ENCODE data around the gene ENTPD2.
A peak's percentile ranks its signal among the peaks of the same experiment; 100 is the strongest.
"Not testable (repeated sequence)": the region's sequence is repeated elsewhere in the genome, so short reads cannot be mapped to it uniquely, and the experiment has no call there.

Gene ENTPD2

DNA sequence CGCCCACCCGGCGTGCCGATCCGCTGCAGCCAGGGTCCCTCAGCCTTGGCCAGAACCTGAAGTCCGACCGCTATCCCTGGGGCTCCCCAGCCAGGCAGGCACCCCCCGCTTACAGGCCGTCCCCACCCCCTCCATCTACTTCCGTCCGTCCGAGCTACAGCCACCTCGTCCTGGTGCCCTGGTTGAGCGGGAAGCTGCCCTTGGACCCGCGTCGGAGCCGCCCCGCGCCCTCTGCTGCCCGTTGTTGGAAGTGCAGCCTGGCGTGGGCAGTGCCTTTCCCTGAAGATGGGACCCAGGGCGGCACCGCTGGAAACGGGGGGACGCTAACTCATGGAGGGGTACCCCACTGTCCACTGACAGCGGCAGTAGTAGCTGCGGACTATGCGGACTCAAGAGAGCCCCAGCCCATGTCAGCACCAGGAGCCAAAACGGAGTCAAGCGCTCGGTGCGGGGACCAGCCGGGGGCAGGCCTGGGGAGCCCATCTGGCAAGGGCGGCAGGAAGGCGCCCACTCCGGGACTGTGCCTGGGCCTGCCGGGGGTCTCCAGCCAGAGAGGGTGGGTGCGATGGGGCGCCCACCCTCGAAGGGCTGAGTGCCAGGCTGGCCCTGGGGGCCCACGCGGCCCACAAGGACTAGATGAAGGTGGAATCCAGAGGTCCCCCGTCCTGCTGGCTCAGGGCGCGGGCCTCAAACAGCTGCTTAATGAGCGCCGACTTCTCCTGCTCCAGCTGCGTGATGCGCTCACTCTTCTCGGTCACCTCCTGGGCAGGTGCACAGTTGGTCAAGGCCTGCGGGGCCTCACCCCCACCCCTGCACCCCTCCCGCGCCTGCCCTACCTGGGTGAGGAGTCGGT, 10.4 kb upstream of the ENTPD2 start:
- no peak for DNase-seq (ENCODE audit: low read depth)

DNA sequence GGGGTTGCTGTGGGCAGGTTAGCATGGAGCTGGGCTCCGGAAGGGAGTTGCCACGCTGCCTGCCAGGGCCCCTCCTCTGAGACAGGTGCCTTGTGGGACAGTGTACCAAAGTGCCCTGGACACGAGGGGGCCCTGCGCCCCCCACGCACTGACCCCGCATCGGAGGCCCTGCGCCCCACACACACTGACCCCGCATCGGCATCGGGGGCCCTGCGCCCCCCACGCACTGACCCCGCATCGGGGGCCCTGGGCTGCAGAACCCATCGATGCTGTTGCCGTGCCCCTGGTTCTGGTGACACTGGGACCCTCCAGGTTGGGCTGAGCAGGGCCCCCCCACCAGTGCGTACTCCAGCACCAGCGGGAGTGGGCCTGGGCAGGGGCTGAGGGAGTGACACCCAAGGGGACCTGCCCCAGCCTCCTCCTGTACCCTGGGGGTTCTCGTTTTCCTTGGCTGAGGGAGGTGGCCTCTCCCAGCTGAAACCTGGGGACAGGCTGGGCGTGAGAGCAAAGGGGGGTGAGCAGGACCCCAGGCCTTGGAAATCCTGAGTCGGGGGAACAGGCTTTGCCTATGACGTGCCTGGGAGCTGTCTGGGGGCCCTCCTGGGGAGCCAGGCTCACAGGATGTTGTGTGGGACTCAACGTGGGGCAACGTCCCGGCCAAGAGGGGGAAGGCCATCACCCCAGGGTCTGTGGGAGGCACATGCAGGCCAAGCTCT, 9.6 kb upstream of the ENTPD2 start:
- DNase-seq (ENCODE audit: low read depth), result no peak

DNA sequence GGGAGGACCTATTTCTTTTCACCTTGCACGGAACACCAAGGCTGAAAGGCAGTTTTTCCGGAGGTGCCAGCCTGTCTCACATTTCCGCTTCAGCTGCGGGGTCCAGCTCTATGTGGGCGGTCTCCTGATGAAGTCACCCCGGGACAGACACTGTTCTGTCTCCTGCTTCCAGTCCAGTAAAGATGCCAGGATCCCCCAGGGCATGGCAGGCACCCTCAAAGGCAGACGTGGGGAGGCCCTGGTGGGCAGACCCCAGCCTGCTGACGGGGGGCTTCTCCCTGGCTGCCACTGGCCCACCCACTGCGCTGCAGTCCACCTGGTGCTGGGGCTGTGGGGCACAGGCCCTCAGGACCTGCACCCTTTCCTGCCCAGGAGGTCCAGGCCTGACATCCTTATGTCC, 8.9 kb upstream of the ENTPD2 start:
- DNase-seq (ENCODE audit: low read depth), result not testable (repeated sequence)

DNA sequence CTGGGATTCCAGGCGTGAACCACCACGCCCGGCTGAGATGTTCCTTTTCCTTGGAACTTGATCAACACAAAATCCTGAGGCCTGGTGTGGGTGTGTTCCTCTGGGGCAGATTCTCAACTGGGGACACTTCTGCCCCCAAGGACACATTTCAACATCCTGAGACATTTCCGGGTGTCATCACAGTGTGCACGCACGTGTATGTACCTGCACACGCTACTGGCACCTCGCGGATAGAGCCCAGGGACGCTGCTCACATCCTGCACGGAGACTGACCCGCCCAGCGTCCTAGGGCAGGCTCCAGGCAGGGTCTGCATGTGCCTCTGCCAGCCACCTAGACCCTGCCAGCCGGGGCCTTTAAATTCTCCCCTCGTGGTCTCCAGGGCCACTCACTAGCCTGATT, 8.5 kb upstream of the ENTPD2 start:
- DNase-seq (ENCODE audit: low read depth), result no peak

DNA sequence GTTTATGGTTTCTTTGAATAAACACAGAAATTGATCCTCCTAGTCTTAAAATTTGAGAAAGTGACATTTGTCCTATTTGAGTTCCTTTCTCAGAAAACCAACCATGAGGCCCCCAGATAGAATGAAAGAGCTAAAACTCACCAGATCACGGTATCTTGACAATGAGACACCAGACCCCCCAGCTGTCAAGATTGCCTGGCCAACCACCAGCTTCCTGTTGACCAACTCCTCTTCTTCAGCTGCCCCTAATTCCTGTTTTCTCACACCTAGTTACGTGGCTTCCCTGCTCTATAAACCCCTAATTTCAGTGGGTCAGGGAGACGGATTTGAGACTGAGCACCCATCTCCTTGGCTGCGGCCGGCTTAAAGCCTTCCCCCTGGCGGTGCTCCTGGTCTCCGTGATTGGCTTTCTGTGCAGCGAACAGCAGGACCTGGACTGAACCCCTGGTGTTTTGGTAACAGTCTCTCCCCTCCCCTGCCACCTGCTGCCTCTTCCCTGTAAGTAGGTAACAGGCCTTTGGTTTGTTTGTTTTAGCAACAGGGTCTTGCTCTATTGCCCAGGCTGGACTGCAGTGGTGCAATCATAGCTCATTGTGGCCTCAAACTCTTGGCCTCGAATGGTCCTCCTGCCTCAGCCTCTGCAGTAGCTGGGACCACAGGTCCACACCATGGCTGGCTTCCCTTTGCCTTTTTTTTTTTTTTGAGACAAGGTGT, 4.8 kb upstream of the ENTPD2 start:
- no peak for DNase-seq (ENCODE audit: low read depth)

DNA sequence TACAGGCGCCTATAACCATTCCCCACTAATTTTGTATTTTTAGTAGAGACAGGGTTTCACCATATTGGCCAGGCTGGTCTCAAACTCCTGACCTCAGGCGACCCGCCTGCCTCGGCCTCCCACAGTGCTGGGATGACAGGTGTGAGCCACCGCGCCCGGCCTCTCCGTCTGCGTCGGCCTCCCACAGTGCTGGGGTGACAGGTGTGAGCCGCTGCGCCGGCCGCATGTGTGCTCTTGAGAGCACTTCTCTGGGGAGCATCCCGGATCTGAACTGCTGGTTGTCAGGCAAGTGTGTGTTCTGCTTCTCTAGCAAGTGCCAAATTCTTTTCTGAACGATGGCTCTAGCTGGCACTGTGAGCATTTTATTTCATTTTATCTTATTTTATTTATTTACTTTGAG, 3.7 kb upstream of the ENTPD2 start:
- no peak for DNase-seq (ENCODE audit: low read depth)

DNA sequence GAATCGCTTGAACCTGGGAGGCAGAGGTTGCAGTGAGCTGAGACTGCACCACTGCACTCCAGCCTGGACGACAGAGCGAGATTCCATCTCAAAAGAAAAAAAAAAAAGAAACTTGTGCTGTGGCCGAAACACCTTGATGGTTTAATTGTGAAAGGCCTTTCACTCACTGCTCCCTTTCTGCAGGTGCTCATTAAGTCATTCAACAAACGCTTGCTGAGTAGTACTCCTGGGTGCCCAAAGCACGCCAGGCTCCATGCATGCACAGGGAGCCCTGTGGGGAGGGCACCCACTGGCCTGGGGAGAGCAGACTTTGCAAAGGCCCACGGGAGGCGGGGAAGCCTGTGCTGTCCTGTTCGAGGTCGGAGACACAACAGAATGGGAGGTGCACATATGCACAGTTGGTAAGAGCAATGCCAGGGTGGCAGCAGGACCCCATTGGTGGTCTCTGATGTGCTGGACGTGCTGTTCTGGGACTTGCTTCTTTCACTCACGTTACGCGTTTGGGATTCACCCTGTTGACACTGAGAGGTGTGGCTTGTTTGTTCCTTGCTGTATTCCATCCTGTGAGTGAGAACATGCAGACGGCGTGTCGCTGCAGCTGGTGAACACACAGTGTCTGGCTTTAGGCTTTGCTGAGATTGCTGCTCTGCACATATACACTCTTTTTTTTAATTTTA, 3.0 kb upstream of the ENTPD2 start:
- DNase-seq (ENCODE audit: low read depth), result no peak

DNA sequence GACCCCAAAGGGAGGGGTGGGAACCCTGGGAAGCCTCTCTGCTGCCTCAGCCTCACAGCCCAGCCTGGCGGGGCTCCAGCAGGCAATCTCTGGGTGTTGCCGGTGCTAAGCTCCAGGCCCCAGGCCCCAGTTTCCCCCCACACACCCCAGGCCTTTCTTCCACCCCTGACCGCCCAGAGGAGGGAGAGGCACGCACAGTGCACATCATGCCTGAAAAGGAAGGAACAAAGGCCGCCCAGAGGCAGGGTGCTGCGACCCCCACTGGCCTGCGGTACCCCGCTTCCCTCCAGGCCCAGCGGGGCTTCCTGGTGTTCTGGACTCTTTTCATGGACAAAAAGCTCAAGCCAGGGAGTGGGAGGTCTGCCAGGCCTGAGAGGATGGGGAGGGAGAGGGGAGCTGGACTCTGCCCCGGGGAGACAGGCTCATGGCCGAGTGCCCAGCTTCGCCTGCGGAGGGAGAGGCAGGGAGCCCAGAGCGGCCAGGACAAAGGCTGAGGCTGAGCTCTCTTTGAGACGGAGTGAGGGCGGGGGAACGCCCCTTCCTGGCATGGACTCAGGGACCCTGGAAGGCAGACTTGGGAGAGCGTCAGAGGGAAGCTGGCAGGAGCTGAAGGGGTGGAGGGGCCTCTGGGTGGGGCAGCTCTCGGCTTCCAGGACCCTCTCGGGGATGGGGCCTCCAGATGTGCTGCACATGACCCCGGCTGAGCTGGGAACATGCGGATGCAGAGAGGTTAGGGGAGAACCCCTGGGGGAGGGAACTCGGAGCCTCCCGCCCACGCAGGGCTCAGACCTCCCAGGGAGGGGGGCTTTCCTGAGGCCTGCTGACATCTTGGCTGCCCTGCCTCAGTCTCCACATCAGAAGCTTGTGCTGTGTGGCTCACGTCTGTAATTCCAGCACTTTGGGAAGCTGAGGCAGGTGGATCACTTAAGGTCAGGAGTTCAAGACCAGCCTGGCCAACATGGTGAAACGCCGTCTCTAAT, 1.8 kb upstream of the ENTPD2 start:
- DNase-seq (ENCODE audit: low read depth), result peak; percentile 94

DNA sequence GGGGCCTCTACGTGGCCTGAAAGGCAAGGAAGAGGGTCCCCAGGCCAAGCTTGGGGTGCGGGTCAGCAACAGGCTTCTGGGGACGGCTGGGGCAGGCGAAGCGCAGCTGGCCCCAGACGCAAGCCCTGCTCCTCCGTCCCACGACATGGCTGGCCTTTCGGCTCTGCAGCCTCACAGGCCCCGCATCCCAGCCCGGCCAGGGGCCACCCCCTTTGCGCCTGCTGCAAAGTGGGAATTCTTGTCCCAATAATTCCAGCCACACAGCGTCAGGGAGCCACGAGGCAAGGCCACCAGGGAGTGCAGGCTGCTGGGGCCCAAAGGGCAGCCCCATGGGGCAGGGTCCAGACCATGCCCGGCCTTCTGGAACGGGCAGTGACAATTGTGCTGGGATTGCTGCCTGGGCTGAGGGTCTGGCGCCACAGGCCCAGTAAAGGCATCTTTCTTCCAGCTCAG, 1.1 kb upstream of the ENTPD2 start:
- DNase-seq (ENCODE audit: low read depth), result no peak

DNA sequence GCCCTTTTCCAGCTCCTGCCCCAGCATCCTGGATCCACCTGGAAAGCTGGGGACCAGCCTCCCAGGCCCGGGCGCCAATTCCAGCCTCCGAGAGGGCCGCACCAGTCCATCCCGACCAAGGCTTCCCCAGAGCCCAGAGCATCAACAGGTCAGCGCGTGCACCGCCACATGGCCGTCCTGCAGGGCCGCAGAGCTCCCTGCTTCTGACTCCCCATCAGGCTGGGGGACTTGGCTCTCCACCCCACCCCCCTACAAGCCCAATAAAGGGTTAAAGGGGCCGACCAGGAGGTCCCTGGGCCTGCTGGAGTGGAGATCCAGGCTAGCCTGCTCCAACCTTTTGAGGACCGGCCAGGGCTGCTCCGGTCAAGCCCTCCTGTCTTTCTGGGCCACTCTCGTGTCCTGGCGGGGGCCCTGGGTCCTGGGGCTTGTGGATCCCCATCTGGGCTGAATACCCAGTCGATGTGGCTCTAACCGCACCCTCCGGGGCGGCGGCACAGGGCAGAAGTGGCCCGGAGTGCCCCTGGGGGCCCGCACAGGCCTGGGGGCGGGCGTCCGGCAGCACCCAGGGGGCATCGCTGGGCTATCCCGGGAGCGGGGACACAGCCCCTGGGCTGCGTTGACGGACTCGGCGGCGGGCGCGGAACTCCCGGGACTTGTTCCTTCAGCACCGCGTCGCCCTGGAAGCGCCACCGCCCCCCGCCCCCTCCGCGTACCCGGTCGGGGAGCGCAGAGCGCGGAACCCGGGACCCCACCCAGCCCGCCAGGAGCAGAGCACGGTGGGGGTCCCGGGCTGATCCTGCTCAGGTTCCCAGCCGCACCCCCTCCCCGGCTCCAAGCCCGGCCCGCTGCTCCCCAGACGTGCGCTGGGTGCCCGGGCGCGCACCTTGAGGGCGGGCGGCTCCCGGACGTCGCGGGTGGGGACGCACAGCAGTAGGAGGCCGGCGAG, 590 bp downstream of the ENTPD2 start:
- no peak for DNase-seq (ENCODE audit: low read depth)

DNA sequence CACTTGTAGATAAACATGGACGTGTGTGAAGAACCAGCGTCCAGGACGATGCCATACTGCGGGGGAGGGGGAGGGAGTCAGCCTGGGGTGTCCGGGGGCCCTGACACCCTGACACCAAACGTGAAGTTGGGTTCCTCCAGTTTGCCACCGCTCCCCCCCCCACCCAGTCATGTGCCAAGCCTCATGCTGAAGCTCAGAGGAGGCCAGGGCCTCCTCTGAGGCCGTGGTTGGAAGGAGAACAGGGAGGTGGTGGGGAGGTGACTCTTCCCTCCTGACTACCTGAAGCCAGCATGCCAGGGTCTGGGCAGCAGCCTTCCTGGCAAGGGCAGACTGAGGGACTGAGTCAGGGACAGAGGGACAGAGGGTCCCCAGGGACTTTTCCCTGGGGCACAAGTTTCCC, 1.6 kb downstream of the ENTPD2 start:
- DNase-seq (ENCODE audit: low read depth), result no peak

DNA sequence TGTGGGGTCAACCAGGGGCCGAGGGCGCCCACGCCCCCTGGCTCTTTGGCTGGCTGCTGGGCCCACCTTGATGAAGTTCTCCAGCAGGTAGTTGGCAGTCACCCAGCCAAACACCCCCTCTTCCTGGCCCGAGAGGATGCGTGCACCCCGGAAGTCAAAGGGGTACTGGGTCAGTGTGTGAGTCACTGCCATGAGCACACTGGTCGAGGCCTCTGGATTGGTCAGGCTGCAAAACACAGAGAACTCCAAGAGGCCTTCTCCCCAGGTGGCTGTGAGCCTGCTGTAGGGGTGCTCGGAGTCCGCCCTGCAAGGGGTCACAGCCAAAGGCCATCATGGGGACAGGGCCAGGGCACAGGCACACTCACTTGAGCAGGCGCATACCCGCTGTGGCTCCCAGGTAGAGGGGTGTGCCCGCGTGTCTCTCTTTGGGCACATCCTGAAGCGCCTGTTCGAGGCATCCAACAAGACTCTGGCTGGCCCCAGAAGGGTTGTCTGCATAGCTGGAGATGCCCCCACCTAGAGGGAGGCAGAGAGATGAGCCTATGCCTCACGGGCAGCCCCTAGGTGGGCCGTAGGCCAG, 2.6 kb downstream of the ENTPD2 start:
- no peak for DNase-seq (ENCODE audit: low read depth)

DNA sequence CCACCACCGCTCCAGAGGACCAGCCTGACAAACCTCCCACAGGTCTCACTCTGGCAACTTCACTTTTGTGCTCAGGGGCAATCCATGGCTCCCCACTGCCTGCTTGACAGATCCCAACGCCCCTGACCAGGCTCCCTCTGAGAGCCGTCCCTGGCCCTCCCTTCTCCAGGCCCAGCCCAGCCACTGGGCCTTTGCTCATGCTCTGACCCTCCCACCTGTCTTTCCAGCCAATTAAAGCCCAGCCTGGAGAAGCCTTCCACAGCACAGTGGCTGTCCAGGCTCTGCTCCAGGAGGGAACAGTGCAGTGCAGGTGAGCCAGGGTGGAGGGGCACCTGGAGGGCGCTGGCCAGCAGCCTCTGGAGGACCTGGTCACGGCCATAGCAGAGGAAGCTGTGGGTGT, 3.3 kb downstream of the ENTPD2 start:
- DNase-seq (ENCODE audit: low read depth), result no peak

DNA sequence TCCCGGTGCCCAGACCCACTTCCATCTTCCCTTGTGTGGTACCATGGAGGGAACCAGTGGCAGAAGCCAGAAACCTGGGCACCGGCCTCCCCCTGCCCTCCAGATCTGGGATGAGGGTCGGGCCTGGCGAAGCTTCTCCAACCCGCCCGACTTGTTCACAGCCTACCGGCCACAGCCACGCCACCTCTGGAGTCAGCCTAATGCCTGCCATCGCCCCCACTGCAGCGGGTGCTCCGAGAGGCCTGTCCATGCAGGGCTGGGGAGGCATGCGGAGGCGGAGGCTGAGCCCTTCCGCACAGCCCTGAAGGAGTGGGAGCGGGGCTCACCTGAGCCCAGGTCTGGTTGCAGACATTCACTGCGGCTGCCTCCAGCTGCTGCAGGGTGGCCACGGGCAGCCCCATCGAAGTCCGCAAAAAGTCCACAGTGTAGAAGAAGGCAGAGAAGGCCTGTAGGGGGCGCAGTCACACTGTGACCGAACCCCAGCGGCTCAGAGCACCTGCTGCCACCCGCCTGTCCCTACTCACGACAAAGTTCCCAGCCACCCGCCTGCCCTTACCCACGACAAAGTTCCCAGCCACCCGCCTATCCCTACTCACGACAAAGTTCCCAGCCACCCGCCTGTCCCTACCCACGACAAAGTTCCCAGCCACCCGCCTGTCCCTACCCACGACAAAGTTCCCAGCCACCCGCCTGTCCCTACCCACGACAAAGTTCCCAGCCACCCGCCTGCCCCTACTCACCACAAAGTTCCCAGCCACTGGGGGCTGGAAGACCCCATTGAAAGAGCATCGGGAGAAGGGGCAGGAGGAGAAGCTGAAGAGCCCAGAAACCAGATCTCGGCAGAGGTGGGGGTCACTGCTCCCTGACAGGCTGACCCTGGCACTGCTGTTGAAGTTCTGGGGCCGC, 4.1 kb downstream of the ENTPD2 start:
- DNase-seq (ENCODE audit: low read depth), result no peak

DNA sequence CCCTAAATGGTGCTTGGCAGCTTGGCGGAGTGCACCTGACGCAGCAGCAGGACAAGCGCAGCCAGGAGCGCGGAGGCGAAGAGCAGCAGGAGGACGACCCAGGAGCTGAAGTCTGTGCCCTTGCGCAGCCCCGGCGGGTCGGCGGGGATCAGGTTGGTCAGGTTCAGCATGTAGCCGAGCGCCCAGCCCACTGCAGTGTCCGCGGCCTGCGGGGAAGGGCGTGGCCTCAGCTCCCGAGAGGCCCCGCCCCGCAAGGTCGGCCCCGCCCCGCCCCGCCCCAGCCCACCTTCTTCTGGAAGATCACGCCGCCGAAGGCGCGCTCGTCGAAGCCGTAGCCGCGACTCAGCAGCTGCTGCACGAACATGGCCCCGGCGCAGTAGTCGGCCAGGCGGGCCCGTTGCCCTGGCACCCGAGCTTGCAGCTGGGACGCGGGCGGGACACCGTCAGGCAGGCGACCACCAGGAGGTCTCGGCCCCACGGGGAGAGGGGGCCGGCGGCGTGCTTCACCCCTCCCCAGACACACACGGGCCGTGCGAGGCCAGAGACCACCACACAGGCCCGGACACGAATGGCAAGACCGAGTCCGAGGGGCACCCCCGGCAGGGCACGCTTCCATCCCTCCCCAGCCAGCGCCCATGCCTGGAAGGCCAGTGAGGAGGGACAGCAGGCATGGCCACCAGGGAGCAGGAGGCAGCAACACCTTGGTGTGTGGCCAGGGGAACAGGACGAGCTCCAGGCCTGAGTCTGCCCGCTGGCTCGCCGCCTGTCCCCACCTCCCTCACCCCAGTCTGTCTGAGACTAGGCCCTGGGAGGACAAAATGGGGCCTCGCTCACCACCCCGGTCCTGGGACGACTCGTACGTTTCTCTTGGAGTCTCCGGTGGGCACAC, 5.0 kb downstream of the ENTPD2 start:
- no peak for DNase-seq (ENCODE audit: low read depth)

DNA sequence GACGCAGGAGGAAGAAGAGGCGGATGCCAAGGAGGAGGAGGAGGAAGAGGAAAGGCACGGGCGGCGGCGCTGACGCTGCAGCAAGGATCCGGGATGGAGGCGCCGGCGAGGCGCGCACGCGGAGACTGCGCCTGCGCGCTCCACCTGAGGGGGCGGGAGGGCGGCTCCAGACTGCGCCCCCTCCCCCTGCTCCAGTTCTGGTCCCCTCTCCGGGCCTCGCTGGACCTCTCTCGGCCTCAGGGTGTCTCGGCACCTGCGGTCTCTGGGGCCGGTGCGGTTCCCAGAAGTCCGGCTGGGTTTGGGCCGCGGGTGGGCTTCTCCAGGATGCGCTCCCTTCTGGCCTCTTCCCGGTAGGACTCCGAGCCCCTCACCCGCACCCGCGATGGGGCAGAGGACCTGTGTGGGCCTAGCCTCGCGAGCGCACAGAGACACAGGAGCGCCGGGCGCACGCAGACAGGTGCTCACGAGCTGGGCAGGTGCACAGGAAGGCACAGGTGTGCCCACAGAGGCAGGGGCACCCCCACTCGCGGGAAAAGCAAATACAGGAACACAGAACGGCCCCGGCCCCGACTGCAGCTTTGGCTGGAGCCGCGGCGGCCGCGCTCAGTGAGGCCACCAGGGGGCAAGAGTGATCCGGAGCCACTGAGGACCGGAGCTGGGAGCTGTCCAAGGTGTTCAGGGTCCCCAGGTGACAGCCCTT, 7.6 kb downstream of the ENTPD2 start, which contains the start of gene NPDC1:
TSS of gene NPDC1 (minus strand) at position 90 of the 700 bp plus-strand sequence. CDS start 188 bp downstream, outside the sequence.
- no peak for DNase-seq (ENCODE audit: low read depth)
